Neural cell (in vitro differentiated cells): ENCODE data around the gene MKRN2OS. TPM values are rescaled to one million over a fixed set of nuclear protein-coding genes. Genes with fewer than 3 reads are reported as not detected.

Experiments used
- H2AFZ ChIP-seq: fragments of 200-600, 300-800 bp; sonication (generic), shearing (Covaris generic); 2 replicates; pipeline ENCODE4 v1.6.0; 2014; ENCODE audit warnings: low read depth, mild to moderate bottlenecking, antibody characterized with exemption, low read length, moderate library complexity
- H3F3A ChIP-seq: fragments of 200-600 bp; shearing (Covaris generic); 2 replicates; pipeline ENCODE4 v1.6.1; 2016; ENCODE audit warnings: mild to moderate bottlenecking, moderate library complexity, mixed read lengths, antibody characterized with exemption, low read length; ENCODE audit not compliant: insufficient read depth, poor library complexity, severe bottlenecking
- H3K27ac ChIP-seq: fragments of 200-600, 300-800 bp; sonication (generic), shearing (Covaris generic); 2 replicates; pipeline ENCODE4 v1.5.1; 2014; ENCODE audit warnings: mild to moderate bottlenecking, low read length, moderate library complexity
- H3K27me3 ChIP-seq: fragments of 300-800, 200-600 bp; sonication (generic), shearing (Covaris generic); 2 replicates; pipeline ENCODE4 v1.6.0; 2014; ENCODE audit warnings: mild to moderate bottlenecking, low read depth, low read length, moderate library complexity; ENCODE audit not compliant: insufficient read depth
- H3K36me3 ChIP-seq: fragments of 300-800, 200-600 bp; sonication (generic), shearing (Covaris generic); 2 replicates; pipeline ENCODE4 v1.5.1; 2014; ENCODE audit warnings: mild to moderate bottlenecking, antibody characterized with exemption, low read length, moderate library complexity; ENCODE audit not compliant: insufficient read depth
- H3K4me2 ChIP-seq: fragments of 300-800, 200-600 bp; sonication (generic), shearing (Covaris generic); 2 replicates; pipeline ENCODE4 v1.6.0; 2014; ENCODE audit warnings: mild to moderate bottlenecking, low read length
- H3K4me3 ChIP-seq: fragments of 300-800, 200-600 bp; sonication (generic), shearing (Covaris generic); 2 replicates; pipeline ENCODE4 v1.5.1; 2014; ENCODE audit warnings: mild to moderate bottlenecking, low read length, moderate library complexity
- H3K79me2 ChIP-seq: fragments of 200-600 bp; shearing (Covaris generic); replicated peaks from 2 replicates; pipeline ENCODE4 v1.6.0; 2014; ENCODE audit warnings: mild to moderate bottlenecking, low read length, moderate library complexity; ENCODE audit not compliant: insufficient read depth
- H3K9ac ChIP-seq: fragments of 300-800, 200-600 bp; sonication (generic), shearing (Covaris generic); 2 replicates; pipeline ENCODE4 v1.6.1; 2016; ENCODE audit warnings: mild to moderate bottlenecking, low read length, mixed read lengths
- H3K9me2 ChIP-seq: fragments of 200-600 bp; shearing (Covaris generic); 2 replicates; pipeline ENCODE4 v1.6.1; 2016; ENCODE audit warnings: mild to moderate bottlenecking, low read length, mixed read lengths; ENCODE audit not compliant: insufficient read depth
- H3K9me3 ChIP-seq: fragments of 200-600, 300-800 bp; sonication (generic), shearing (Covaris generic); 2 replicates; pipeline ENCODE4 v1.6.1; 2016; ENCODE audit warnings: mild to moderate bottlenecking, mixed run types, low read length, moderate library complexity, mixed read lengths
- H4K20me1 ChIP-seq: fragments of 200-600 bp; shearing (Covaris generic); 2 replicates; pipeline ENCODE4 v1.6.1; 2016; ENCODE audit warnings: mild to moderate bottlenecking, mixed run types; ENCODE audit not compliant: insufficient read depth
- EP300 ChIP-seq: fragments of 450-650 bp; conservative IDR thresholded peaks from 2 replicates; pipeline ENCODE4 v1.6.1; 2014; ENCODE audit warnings: antibody characterized with exemption, mild to moderate bottlenecking, moderate library complexity; ENCODE audit not compliant: poor library complexity, severe bottlenecking
- EZH2 ChIP-seq: fragments of 200-600, 300-800 bp; shearing (Covaris generic), sonication (generic); IDR thresholded peaks from 2 replicates; pipeline ENCODE4 v1.6.1; 2014; ENCODE audit warnings: antibody characterized with exemption, low read length, borderline replicate concordance, mild to moderate bottlenecking; ENCODE audit not compliant: insufficient read depth, poor library complexity, severe bottlenecking
- MXI1 ChIP-seq: fragments of 450-650 bp; conservative IDR thresholded peaks from 2 replicates; pipeline ENCODE4 v1.6.1; 2014; ENCODE audit warnings: antibody characterized with exemption, mild to moderate bottlenecking; ENCODE audit not compliant: poor library complexity, severe bottlenecking
- POLR2AphosphoS5 ChIP-seq: IDR thresholded peaks from 2 replicates; pipeline ENCODE4 v1.6.1; 2012
- RAD21 ChIP-seq: fragments of 450-650 bp; conservative IDR thresholded peaks from 2 replicates; pipeline ENCODE4 v1.6.1; 2014; ENCODE audit warnings: antibody characterized with exemption, mild to moderate bottlenecking, moderate library complexity
- SMC3 ChIP-seq: fragments of 450-650 bp; conservative IDR thresholded peaks from 2 replicates; pipeline ENCODE4 v1.6.1; 2014; ENCODE audit warnings: antibody characterized with exemption, mild to moderate bottlenecking, moderate library complexity; ENCODE audit not compliant: poor library complexity
- TAF1 ChIP-seq: IDR thresholded peaks from 2 replicates; pipeline ENCODE4 v1.6.1; 2012; ENCODE audit warnings: low read depth
- polyA plus RNA-seq: library from polyadenylated mRNA; depleted of rRNA; stranded (reverse); fragments of >200 nt; gene quantifications from 2 replicates; pipeline ENCODE4 v1.2.3, GENCODE V29; 2014
- TF ChIP-seq, protein P1 (sequence below): fragments of 450-650 bp; IDR thresholded peaks from 2 replicates; pipeline ENCODE4 v1.5.1; 2014; ENCODE audit warnings: antibody characterized with exemption, mild to moderate bottlenecking, moderate library complexity; ENCODE audit not compliant: poor library complexity, severe bottlenecking
- TF ChIP-seq, protein P2 (sequence below): IDR thresholded peaks from 2 replicates; pipeline ENCODE4 v1.6.1; 2012; ENCODE audit warnings: borderline replicate concordance

Gene MKRN2OS
- polyA plus RNA-seq, 1 donor from 2014 or later = 0.36 TPM

DNA sequence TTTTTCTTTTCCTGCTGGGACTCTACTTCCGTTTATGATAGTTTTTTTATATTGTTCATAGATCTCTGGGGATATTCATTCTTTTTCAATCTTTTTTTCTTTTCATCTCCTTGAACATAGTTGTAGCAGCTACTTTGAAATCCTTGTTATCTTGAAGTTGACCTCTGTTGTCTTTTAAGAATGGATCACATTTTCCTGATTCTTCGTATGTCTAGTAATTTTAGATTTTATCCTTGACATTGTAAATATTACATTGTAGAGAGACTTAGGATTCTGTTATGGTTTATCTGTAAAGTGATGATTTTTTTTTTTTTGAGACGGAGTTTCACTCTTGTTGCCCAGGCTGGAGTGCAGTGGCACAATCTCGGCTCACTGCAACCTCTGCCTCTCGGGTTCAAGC is 32.1 kb upstream of the MKRN2OS start:
- Histone ChIP-seq H3K27ac (no peak overlapping the region), H3K4me3 (no peak overlapping the region), H3K27me3 (no peaks in the 10 kb centered on the region), H4K20me1 (no peaks in the 10 kb centered on the region), H3K4me2 (no peak overlapping the region), H2AFZ (no peak overlapping the region), H3K9me2 (no peaks in the 10 kb centered on the region), H3K36me3 (peaks cover 3% of the 10 kb centered on the region), H3K9me3 (no peaks in the 10 kb centered on the region), H3F3A (no peaks in the 10 kb centered on the region), H3K9ac (no peak overlapping the region), H3K79me2 (no peaks in the 10 kb centered on the region)
- TF ChIP-seq MXI1 (no peak), POLR2AphosphoS5 (no peak), SMC3 (no peak), TAF1 (no peak), EZH2 (no peak), RAD21 (no peak), EP300 (no peak)
- TF ChIP-seq, protein P1, sequence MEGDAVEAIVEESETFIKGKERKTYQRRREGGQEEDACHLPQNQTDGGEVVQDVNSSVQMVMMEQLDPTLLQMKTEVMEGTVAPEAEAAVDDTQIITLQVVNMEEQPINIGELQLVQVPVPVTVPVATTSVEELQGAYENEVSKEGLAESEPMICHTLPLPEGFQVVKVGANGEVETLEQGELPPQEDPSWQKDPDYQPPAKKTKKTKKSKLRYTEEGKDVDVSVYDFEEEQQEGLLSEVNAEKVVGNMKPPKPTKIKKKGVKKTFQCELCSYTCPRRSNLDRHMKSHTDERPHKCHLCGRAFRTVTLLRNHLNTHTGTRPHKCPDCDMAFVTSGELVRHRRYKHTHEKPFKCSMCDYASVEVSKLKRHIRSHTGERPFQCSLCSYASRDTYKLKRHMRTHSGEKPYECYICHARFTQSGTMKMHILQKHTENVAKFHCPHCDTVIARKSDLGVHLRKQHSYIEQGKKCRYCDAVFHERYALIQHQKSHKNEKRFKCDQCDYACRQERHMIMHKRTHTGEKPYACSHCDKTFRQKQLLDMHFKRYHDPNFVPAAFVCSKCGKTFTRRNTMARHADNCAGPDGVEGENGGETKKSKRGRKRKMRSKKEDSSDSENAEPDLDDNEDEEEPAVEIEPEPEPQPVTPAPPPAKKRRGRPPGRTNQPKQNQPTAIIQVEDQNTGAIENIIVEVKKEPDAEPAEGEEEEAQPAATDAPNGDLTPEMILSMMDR = no peak
- TF ChIP-seq, protein P2, sequence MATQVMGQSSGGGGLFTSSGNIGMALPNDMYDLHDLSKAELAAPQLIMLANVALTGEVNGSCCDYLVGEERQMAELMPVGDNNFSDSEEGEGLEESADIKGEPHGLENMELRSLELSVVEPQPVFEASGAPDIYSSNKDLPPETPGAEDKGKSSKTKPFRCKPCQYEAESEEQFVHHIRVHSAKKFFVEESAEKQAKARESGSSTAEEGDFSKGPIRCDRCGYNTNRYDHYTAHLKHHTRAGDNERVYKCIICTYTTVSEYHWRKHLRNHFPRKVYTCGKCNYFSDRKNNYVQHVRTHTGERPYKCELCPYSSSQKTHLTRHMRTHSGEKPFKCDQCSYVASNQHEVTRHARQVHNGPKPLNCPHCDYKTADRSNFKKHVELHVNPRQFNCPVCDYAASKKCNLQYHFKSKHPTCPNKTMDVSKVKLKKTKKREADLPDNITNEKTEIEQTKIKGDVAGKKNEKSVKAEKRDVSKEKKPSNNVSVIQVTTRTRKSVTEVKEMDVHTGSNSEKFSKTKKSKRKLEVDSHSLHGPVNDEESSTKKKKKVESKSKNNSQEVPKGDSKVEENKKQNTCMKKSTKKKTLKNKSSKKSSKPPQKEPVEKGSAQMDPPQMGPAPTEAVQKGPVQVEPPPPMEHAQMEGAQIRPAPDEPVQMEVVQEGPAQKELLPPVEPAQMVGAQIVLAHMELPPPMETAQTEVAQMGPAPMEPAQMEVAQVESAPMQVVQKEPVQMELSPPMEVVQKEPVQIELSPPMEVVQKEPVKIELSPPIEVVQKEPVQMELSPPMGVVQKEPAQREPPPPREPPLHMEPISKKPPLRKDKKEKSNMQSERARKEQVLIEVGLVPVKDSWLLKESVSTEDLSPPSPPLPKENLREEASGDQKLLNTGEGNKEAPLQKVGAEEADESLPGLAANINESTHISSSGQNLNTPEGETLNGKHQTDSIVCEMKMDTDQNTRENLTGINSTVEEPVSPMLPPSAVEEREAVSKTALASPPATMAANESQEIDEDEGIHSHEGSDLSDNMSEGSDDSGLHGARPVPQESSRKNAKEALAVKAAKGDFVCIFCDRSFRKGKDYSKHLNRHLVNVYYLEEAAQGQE = no peak

DNA sequence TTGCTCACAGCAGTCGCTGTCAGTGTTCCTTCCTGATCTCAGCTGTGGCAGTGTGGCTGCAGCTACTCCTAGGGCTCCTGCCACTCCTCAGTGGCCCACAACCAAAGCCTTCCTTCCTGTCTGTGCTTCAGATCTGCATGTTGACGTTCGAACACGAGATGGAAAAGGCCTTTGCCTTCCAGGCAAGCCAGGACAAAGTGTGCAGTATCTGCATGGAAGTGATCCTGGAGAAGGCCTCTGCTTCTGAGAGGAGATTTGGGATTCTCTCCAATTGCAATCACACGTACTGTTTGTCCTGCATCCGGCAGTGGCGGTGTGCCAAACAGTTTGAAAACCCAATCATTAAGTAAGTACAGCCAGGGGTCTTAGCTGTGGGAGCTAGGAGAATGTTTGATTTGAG is 29.4 kb upstream of the MKRN2OS start:
- H3K27ac ChIP-seq = no peak overlapping the region

More for the DNA sequence above, 29.4 kb upstream of the MKRN2OS start:
- H4K20me1 ChIP-seq = no peaks in the 10 kb centered on the region
- H3K9me2 ChIP-seq = no peaks in the 10 kb centered on the region
- no peaks in the 10 kb centered on the region for H3K9me3 ChIP-seq
- no peaks in the 10 kb centered on the region for H3K79me2 ChIP-seq
- no peak overlapping the region for H3K9ac ChIP-seq
- H3K36me3 ChIP-seq = peaks cover 11% of the 10 kb centered on the region
- no peak overlapping the region for H3K4me3 ChIP-seq
- H3K27me3 ChIP-seq = no peaks in the 10 kb centered on the region
- H3F3A ChIP-seq = no peaks in the 10 kb centered on the region
- H3K4me2 ChIP-seq = no peak overlapping the region
- TF ChIP-seq SMC3 (no peak), EP300 (no peak), TAF1 (no peak), MXI1 (no peak)
- TF ChIP-seq, protein P1 = no peak
- TF ChIP-seq, protein P2 = no peak
- no peak overlapping the region for H2AFZ ChIP-seq
